Prostate gland (tissue), 2 donors: ENCODE results near the gene CREG2.

Source experiments
- POLR2AphosphoS5 ChIP-seq: sonication (generic); formaldehyde crosslinking; IDR thresholded peaks from one replicate; pipeline ENCODE4 v1.6.1; 2017; ENCODE audit warnings: antibody characterized with exemption
- TF ChIP-seq, protein P1 (sequence below), 4 experiments: fragments of 200-600 bp in 2 of 4; fragments of 450-650 bp in 2 of 4; sonication (generic) in 2 of 4; IDR thresholded peaks; 1 replicate in 3 of 4; 2 replicates in 1 of 4; pipeline ENCODE4 v1.5.1; 2016 to 2019; ENCODE audit warnings: antibody characterized with exemption in 4 of 4, mild to moderate bottlenecking in 2 of 4, moderate library complexity in 2 of 4

DNA sequence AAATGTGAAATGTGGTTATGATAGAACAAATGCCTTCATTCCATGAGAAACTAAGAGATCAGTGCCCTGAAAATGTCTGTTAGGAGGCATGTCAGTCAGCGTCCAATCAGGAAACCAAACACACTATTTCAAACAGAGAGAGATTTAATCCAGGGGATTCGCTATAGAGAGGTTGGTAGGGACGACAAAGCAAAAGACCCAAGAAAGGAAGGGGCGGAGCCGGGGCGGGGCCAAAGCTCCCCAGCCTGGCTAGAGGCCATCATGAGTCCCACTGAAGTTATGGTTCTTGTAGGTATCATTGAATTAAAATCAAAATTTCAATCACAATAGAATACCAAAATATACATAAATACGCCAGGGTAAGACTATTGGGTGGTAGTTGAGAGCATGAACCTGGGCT, 45.9 kb downstream of the CREG2 start:
- no peak for TF ChIP-seq POLR2AphosphoS5
- TF ChIP-seq, protein P1, sequence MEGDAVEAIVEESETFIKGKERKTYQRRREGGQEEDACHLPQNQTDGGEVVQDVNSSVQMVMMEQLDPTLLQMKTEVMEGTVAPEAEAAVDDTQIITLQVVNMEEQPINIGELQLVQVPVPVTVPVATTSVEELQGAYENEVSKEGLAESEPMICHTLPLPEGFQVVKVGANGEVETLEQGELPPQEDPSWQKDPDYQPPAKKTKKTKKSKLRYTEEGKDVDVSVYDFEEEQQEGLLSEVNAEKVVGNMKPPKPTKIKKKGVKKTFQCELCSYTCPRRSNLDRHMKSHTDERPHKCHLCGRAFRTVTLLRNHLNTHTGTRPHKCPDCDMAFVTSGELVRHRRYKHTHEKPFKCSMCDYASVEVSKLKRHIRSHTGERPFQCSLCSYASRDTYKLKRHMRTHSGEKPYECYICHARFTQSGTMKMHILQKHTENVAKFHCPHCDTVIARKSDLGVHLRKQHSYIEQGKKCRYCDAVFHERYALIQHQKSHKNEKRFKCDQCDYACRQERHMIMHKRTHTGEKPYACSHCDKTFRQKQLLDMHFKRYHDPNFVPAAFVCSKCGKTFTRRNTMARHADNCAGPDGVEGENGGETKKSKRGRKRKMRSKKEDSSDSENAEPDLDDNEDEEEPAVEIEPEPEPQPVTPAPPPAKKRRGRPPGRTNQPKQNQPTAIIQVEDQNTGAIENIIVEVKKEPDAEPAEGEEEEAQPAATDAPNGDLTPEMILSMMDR (IDR thresholded peaks at IDR 0.05), result no peak
